Stimulated activated CD8-positive, alpha-beta memory T cell treated with anti-CD3 and anti-CD28 coated beads, Interleukin-15, amount 100 ng/mL, for 24 hours (primary cell): ENCODE data around the gene LGALS12.

Experiments used
- DNase-seq: peaks from one replicate; pipeline ENCODE4 v3.0.0-alpha.2; 2020; ENCODE audit warnings: low read depth

LGALS12 gene

DNA sequence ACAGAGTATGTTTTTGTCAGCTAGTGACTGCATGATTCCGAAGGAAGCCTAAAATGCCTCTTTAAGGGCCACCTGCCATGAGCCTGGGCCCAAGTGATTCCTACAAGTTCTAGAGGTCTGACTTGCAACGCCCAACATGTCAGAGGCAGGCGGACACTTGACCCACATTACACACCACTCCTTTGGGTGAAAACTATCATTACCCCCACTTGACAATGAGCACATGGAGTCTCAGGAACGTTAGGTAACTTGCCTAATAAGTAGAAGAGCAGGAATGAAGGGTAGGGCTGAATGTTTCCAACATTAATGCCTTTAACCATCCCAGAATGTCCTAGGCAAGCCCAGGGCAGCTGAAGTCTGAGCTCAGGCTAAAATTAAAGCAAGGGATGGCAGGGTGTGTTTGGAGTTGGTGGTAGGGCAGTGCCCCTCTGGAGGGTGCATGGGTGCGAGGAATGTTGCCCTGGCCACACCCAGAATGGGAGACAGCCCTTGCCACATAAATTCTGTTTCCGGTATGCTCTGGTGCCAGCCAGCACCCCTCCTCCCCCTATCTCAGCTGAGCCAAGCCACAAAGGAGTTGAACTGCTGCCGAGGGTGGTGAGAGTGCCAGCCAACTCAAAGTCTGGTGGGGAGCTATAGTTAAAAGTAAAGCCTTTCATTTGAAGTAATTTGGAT is 54.8 kb downstream of the LGALS12 start:
- no peak for DNase-seq

- no peak for DNase-seq
Measured at GRCh38 chr11:63563201-63564055, 57.5 kb downstream of the LGALS12 start, which contains the start of gene PLAAT2. Gene PLAAT2, minus strand, starts transcription at chr11:63563379. Its CDS starts 55 bp downstream, at chr11:63563324.

- no peak for DNase-seq
Measured at GRCh38 chr11:63564056-63564774, 58.3 kb downstream of the LGALS12 start.

DNA sequence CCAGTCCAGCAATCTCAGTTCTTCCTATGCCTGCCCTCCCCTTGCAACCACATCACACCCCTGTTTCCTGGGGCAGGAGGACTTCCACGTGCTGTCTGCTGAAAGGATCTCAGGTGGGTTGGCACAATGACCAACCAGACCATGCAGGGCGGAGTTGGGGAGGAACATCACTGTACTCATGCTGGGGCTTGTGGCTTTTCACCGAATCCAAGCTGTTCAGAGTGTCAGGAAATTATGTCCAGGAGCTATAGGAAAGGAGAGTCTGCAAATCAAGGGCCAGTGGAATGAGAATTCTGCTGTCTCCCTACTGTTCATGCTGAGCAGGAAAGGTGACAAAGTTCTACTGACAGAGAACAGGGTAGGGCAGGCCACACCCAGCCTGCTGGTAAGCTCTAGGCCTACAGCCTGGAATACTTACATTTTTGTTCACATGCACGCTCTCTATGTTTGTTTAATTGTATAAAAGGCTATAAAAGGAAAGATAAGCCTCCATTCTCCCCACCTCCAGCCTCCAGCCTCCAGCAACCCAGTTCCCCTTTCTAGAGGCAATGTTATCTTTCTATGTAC is 59.0 kb downstream of the LGALS12 start:
- no peak for DNase-seq
